Caco-2 (cell line): ENCODE measurements around the gene ZIC1. TPM values are rescaled to one million over a fixed set of nuclear protein-coding genes. Genes with fewer than 3 reads are reported as not detected.

Source experiments
- BruUV-seq: library from RNA; stranded (reverse); fragments of 400-500 nt; replicated peaks from 2 replicates; lab custom pipeline; 2021; lab: Mats Ljungman, UMichigan
- CTCF ChIA-PET: fragments of 300-600 bp; sonication (Branson Sonifier 250); formaldehyde crosslinking; loops from one replicate; lab custom pipeline; 2022; ENCODE audit warnings: antibody characterized with exemption; lab: Charles Lee
- POLR2A ChIA-PET: fragments of 300-600 bp; sonication (Branson Sonifier 250); formaldehyde crosslinking; loops from one replicate; lab custom pipeline; 2022; ENCODE audit warnings: antibody characterized with exemption; lab: Charles Lee
- DNase-seq, 2 experiments: peaks; one replicate each; pipeline versions ENCODE4 v3.0.0 to v3.0.0-alpha.2; 2020 to 2022
- H3K27me3 ChIP-seq: replicated peaks from 2 replicates; pipeline ENCODE4 v1.6.0; 2011; ENCODE audit warnings: low read length; ENCODE audit not compliant: control insufficient read depth, insufficient read depth
- H3K36me3 ChIP-seq: 2 replicates; pipeline ENCODE4 v1.5.1; 2011; ENCODE audit warnings: low read length; ENCODE audit not compliant: control insufficient read depth, insufficient read depth
- H3K4me1 ChIP-seq: fragments of 250-450 bp; sonication (Bioruptor Pico); 2 replicates; pipeline ENCODE4 v1.5.1; 2020; ENCODE audit warnings: mild to moderate bottlenecking
- H3K4me3 ChIP-seq: 2 replicates; pipeline ENCODE4 v1.5.1; 2011; ENCODE audit warnings: low read depth, mild to moderate bottlenecking, control low read depth, low read length
- H3K9me3 ChIP-seq: fragments of 250-450 bp; sonication (Bioruptor Pico); 2 replicates; pipeline ENCODE4 v1.5.1; 2020; ENCODE audit warnings: mild to moderate bottlenecking, moderate library complexity
- H3K27ac Mint-ChIP-seq: one replicate; pipeline ENCODE4 v1.8.0; 2022; ENCODE audit warnings: mixed read lengths; ENCODE audit not compliant: unreplicated experiment
- H3K27me3 Mint-ChIP-seq: one replicate; pipeline ENCODE4 v1.8.0; 2022; ENCODE audit warnings: mixed read lengths; ENCODE audit not compliant: insufficient read depth, unreplicated experiment
- H3K36me3 Mint-ChIP-seq: one replicate; pipeline ENCODE4 v1.8.0; 2022; ENCODE audit warnings: mild to moderate bottlenecking, mixed read lengths; ENCODE audit not compliant: insufficient read depth, unreplicated experiment
- H3K4me1 Mint-ChIP-seq: one replicate; pipeline ENCODE4 v1.8.0; 2022; ENCODE audit warnings: low read depth, mixed read lengths; ENCODE audit not compliant: unreplicated experiment
- H3K4me3 Mint-ChIP-seq: one replicate; pipeline ENCODE4 v1.8.0; 2022; ENCODE audit warnings: mild to moderate bottlenecking, moderate library complexity, mixed read lengths; ENCODE audit not compliant: unreplicated experiment
- H3K9me3 Mint-ChIP-seq: one replicate; pipeline ENCODE4 v1.8.0; 2022; ENCODE audit warnings: mixed read lengths; ENCODE audit not compliant: unreplicated experiment
- CTCF ChIP-seq, 2 experiments: fragments of 200-600 bp in 1 of 2; IDR thresholded peaks; 1 replicate in 1 of 2; 2 replicates in 1 of 2; pipeline versions ENCODE4 v1.5.1 to v1.8.0; 2011 to 2022; ENCODE audit warnings: antibody characterized with exemption in 1 of 2, control low read depth in 1 of 2, inconsistent platforms in 1 of 2, low read depth in 1 of 2, low read length in 1 of 2, mild to moderate bottlenecking in 1 of 2, moderate library complexity in 1 of 2; ENCODE audit not compliant: insufficient read depth in 1 of 2, severe bottlenecking in 1 of 2, unreplicated experiment in 1 of 2
- intact Hi-C: fragments of 100-400 bp; cut with micrococcal nuclease; formaldehyde crosslinking; loops from one replicate; pipeline ENCODE4 v1.10.0; 2022; ENCODE audit not compliant: unreplicated experiment
- total RNA-seq: library from RNA; stranded (reverse); gene quantifications from 2 replicates; pipeline ENCODE4 v1.2.3, GENCODE V29; 2022

ZIC1 gene
- total RNA-seq, 1 experiment from 2014 or later = not detected

- no peaks in the 10 kb centered on the region for H3K36me3 ChIP-seq
- H3K27ac Mint-ChIP-seq = no peak overlapping the region
- no TSS peak for BruUV-seq
- no peak for DNase-seq
- POLR2A ChIA-PET = no interaction called here
- no peaks in the 10 kb centered on the region for H3K36me3 Mint-ChIP-seq
- H3K4me3 Mint-ChIP-seq = no peak overlapping the region
- H3K4me1 Mint-ChIP-seq = peaks cover 6% of the 10 kb centered on the region
- H3K4me1 ChIP-seq = no peaks in the 10 kb centered on the region
- H3K4me3 ChIP-seq = no peak overlapping the region
- intact Hi-C loops = no loop called here
- no peaks in the 10 kb centered on the region for H3K9me3 ChIP-seq
- no peaks in the 10 kb centered on the region for H3K9me3 Mint-ChIP-seq
- CTCF ChIA-PET = no interaction called here
- H3K27me3 ChIP-seq = no peaks in the 10 kb centered on the region
- H3K27me3 Mint-ChIP-seq = peaks cover 4% of the 10 kb centered on the region
- TF ChIP-seq CTCF (IDR thresholded peaks at IDR 0.05; ENCODE audit: insufficient read depth in 1 of 2, low read depth in 1 of 2, low read length in 1 of 2, severe bottlenecking in 1 of 2, unreplicated experiment in 1 of 2) = no peak
These were observed 38.8 kb upstream of the ZIC1 start for GRCh38 chr3:147370349-147370748.

GRCh38 chr3:147371140-147371539, 38.0 kb upstream of the ZIC1 start:
- no peaks in the 10 kb centered on the region for H3K27me3 ChIP-seq
- no peak for TF ChIP-seq CTCF (IDR thresholded peaks at IDR 0.05; ENCODE audit: insufficient read depth in 1 of 2, low read depth in 1 of 2, low read length in 1 of 2, severe bottlenecking in 1 of 2, unreplicated experiment in 1 of 2)
- POLR2A ChIA-PET = no interaction called here
- Mint-ChIP-seq H3K4me1 (peaks cover 6% of the 10 kb centered on the region), H3K9me3 (no peaks in the 10 kb centered on the region), H3K36me3 (no peaks in the 10 kb centered on the region), H3K27me3 (peaks cover 4% of the 10 kb centered on the region), H3K27ac (no peak overlapping the region), H3K4me3 (no peak overlapping the region)
- BruUV-seq = no TSS peak
- no peak overlapping the region for H3K4me3 ChIP-seq
- CTCF ChIA-PET = no interaction called here
- no peaks in the 10 kb centered on the region for H3K4me1 ChIP-seq
- H3K36me3 ChIP-seq = no peaks in the 10 kb centered on the region
- DNase-seq = no peak
- H3K9me3 ChIP-seq = no peaks in the 10 kb centered on the region
- intact Hi-C loops = no loop called here

GRCh38 chr3:147371771-147372340, 37.3 kb upstream of the ZIC1 start:
- Mint-ChIP-seq H3K27ac (no peak overlapping the region), H3K27me3 (peaks cover 4% of the 10 kb centered on the region), H3K4me3 (no peak overlapping the region), H3K9me3 (no peaks in the 10 kb centered on the region), H3K4me1 (peaks cover 6% of the 10 kb centered on the region), H3K36me3 (no peaks in the 10 kb centered on the region)
- no peaks in the 10 kb centered on the region for H3K4me1 ChIP-seq
- no peaks in the 10 kb centered on the region for H3K27me3 ChIP-seq
- H3K4me3 ChIP-seq = no peak overlapping the region
- POLR2A ChIA-PET = no interaction called here
- CTCF ChIA-PET = no interaction called here
- DNase-seq = no peak
- intact Hi-C loops = no loop called here
- TF ChIP-seq CTCF (IDR thresholded peaks at IDR 0.05; ENCODE audit: insufficient read depth in 1 of 2, low read depth in 1 of 2, low read length in 1 of 2, severe bottlenecking in 1 of 2, unreplicated experiment in 1 of 2) = no peak
- no TSS peak for BruUV-seq
- no peaks in the 10 kb centered on the region for H3K9me3 ChIP-seq
- no peaks in the 10 kb centered on the region for H3K36me3 ChIP-seq
